UCSD-AML1 (cell line): ENCODE data around the gene RPIA.
A peak's percentile ranks its signal among the peaks of the same experiment; 100 is the strongest.
"Not testable (repeated sequence)": the region's sequence is repeated elsewhere in the genome, so short reads cannot be mapped to it uniquely, and the experiment has no call there.

Experiments used
- DNase-seq: peaks from one replicate; lab custom pipeline; 2025; ENCODE audit not compliant: unreplicated experiment; lab: John Stamatoyannopoulos, UW

RPIA gene

DNA sequence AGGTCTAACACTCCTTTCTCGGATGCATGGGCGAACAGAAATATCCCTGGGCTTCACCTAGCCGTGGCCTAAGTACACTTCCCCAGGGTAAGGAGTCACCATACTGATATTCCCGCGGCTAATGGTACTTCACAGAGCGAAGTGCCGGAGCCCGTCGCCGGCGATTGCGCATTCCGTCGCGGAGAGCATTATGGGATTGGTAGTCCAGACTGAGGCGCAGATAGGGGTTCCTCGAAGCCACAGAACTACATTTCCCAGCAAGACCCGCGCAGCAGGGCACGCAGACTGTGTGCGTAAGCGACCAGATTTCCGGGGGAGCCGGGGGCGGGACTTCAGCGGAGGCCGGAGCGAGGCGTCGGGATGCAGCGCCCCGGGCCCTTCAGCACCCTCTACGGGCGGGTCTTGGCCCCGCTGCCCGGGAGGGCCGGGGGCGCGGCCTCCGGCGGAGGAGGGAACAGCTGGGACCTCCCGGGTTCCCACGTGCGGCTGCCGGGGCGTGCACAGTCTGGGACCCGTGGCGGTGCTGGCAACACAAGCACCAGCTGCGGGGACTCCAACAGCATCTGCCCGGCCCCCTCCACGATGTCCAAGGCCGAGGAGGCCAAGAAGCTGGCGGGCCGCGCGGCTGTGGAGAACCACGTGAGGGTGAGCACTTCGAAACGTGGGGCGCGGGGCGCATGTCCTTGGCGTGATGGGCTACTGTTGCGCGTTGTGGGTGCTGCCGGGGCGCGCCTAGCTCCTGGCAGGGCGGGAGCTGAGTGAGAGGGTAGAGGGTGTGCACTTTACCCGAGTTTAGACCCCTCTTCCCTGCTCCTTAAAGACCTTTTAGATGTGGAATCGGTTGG, at the start of gene RPIA:
Gene RPIA, plus strand, starts transcription at position 335 of the 845 bp plus-strand sequence. Its CDS starts 26 bp downstream, at position 361.
- DNase-seq: peak; percentile 99

DNA sequence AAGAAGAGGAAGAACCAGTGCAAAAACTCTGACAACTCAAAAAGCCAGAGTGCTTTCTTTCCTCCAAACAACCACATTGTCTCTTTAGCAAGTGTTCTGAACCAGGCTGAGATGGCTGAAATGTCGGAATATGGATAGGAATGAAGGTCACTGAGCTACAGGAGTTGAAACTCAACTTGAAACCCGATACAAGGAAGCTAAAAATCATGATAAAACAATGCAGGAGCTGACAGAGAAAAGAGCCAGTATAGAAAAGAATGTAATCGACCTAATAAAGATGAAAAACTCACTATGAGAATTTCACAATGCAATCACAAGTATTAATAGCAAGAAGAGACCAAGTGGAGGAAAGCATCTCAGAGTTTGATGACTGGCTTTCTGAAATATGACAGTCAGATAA, 49.2 kb upstream of the RPIA start:
- DNase-seq: no peak

DNA sequence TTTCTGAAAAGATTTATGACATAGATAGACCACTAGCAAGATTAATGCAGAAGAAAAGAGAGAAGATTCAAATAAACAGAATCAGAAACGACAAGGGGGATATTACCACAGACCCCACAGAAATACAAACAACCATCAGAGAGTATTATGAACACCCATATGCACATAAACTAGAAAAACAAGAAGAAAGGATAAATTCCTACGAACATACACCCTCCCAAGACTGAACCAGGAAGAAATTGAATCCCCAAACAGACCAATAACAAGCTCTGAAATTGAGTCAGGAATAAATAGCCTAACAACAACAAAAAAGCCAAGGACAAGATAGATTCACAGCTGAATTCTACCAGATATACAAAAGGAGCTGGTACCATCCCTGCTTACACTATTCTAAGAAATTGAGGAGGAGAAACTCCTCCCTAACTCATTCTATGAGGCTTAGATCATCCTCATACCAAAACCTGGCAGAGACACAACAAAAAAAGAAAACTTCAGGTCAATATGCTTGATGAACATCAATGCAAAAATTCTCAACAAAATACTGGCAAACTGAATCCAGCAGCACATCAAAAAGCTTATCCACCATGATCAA, 46.1 kb upstream of the RPIA start:
- DNase-seq: not testable (repeated sequence)

GRCh38 chr2:88651646-88652045, 39.8 kb upstream of the RPIA start:
- DNase-seq: no peak

DNA sequence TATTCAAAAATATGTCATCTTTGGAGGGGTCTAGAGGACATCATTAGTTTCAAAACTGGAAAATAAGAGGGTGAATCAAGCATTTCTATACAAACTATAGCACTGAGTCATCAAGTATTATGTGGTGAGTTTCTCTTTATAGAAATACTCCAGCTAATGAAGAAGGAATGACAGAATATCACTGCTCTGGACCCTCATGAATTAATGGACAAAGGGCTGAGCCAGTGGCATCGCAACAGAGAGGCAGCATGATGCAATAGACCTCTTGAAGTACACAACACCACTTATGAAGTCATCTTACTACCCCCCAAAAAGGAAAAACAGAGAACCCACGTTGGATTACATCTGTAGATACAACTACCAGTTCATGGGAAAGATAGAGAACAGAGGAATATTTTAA, 36.8 kb upstream of the RPIA start:
- no peak for DNase-seq

DNA sequence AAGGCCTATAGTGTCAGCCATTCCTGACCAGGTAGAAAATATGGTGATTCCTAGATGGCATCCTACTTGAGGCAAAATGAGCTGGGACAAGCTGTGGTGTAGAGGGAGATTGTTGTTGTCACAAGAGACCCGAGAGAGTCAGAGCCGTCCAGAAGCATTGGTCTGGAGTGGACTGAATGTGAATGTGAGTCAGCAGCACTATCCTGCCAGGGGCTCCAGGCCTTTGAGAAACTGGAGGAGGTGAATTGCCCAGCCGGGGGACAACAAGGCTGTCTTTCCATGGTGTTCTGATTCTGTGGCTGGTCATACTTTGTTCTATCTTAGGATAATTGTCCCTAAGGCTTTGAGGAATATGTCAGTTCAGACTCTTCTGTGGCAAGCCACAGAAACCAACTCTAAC, 34.8 kb upstream of the RPIA start:
- no peak for DNase-seq

DNA sequence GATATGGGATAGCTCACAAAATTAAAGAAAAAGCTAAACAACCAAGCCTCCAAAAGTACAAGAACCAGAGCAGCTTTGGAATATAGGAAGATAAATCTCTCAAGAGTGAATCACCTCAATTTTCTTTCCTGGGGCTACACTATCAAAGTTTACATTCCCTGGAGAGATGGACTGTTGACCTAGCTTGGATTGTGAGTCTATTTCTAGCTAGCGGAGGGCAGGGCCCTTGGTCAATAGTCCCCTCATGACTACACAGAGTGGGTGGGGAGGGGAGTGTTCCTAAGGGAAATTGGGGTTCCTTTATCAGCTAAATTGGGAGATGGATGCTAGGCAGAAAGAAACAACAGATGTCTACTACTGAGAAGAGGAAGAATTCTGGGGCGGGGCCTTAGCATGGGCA, 34.3 kb upstream of the RPIA start:
- no peak for DNase-seq

DNA sequence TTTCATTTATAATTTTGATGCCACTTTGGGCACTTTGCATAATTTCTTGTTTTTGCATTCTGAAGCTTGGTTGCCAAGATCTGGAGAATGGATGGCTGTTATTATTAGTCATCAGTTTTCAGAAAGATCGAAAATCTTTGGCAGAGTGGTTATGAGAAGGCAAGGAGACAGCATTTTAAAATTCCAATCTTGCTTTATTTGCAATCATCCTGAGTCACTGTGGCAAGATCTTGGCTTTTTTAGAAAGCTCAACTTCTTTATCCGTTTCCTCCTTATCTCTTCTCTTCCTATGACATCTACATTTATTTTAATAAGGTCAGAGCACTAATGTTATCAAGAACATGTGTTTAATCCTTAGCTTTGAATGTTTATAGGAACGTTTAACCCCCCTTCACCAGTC, 33.1 kb upstream of the RPIA start:
- no peak for DNase-seq

DNA sequence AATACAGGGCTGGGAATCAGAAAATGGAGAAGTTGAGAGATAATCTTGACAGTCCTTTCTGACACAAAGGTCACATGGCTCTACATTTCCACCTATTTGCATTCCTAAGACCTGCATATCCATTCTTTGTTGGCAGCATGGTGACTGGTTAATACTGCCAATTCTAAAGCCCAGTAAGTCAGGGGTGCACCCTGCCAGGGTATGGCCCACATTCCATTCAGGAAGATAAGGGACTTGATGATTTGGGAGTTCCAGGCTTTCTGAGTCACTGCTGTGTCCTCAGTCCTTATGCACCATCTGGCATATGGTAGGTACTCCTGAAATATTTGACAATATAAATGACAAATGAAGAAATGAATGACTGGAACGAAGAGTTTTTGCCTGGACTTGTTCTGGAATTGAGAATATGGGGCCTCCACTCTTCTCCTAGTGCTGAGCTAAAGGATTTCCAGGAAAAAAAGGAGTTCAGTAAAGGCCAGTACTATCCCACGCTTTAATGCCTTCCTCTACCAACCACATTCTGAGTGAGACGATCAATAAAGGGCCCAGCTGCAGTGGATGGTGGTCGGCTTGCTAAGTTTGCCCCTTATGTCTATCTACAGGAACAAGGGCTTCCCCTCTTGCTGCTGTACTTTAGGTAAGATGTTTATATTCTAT, 32.5 kb upstream of the RPIA start:
- no peak for DNase-seq

GRCh38 chr2:88659538-88659915, 31.9 kb upstream of the RPIA start:
- DNase-seq: no peak

GRCh38 chr2:88660622-88661021, 30.9 kb upstream of the RPIA start:
- DNase-seq: no peak

DNA sequence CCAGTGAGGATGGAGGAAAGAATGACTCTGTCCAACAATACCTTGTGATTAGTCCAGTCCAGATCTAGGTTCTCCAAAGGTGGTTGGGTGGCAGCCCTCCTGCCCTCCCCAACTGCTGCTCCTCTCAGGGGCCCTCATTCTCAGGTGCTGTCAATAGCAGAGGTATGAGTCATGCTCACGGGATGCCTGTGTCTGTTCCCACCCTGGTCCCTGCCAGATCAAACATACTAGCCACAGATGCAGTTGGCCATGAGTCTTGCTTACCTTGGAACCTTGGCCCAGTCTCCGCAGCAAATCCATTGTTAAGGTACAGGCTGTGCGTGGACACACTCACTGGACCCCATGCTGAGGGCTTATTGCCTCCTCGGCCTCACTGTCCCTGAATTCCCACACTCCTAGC, 24.9 kb upstream of the RPIA start:
- no peak for DNase-seq

- DNase-seq: no peak
Observed at GRCh38 chr2:88667219-88667618, 24.3 kb upstream of the RPIA start.

- DNase-seq: no peak
Observed at GRCh38 chr2:88668862-88669261, 22.6 kb upstream of the RPIA start.

DNA sequence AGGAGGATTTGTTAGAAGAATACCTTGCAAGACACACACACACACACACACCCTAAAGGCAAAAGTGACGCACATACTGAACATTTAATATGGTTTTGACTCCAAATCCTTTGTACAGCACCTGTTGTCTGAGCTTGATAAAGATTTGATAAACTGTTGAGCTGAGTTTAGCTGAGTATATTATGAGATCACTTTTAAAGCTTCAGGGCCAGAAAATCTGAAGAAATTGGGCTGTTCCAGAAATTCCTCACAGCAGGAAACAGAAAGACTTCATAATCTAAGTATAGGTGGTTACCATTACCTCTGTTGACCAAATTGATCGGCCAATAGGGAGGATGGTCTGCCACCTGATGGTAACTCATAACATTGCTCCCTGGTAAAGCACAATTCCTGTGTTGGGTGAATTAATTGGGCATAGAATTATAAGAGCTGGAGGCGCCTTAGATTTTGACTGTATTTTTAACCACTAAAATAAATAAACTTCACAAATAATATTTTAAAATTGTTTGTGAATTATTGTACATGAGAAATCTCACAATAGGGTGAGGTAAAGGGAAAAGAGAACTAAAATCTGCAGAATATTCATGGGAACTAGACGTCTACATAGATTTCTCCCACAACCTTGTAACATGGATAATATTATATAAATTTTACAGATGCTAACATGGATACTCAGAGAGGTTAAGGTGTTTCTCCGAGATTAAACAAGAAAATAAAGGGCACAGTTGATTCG, 21.8 kb upstream of the RPIA start:
- no peak for DNase-seq

DNA sequence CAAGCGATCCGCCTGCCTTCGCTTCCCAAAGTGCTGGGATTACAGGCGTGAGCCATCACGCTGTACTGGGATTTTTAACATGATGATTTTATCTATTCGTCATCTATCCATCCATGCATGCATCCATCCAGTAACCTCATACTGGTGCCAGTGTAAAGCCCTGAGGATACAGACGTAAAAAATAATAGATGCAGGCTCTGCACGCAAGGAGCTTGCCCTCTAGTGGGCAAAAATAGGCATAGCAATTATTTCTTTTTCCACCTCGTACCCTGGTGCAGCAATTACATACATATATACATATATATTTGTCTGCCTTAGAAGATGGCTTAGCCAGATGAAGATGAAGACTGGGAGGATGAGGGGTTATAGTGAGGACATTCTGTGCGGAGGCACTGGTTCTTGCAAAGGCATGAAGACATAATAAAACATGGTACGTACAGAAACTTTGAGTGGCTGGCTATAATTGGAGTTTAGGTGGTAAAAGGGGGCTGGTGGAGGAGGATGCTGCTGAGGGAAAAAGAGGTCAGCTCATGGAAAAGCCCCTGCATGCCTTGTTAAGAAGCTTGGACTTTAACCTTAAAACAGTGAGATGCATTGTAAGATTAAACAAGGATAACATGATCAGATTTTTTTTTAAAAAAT, 19.6 kb upstream of the RPIA start:
- DNase-seq: no peak

DNA sequence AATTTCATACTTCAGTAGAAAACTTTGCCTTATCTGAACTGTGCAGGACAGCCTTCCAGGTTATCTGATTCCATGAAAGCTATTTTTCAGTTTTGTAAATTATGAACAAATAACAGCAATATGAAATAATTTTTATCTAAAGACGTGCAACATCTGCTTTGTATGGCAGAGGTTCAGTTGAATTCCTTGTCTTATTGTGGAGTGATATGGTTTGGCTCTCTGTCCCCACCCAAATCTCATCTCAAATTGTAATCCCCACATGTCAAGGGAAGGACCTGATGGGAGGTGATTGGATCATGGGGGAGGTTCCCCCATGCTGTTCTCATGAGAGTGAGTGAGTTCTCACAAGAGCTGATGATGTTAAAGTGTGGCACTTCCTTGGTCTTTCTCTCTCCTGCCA, 18.1 kb upstream of the RPIA start:
- no peak for DNase-seq

GRCh38 chr2:88680266-88680902, 11.1 kb upstream of the RPIA start:
- DNase-seq: no peak

GRCh38 chr2:88680916-88681315, 10.6 kb upstream of the RPIA start:
- no peak for DNase-seq

GRCh38 chr2:88683160-88684021, 8.1 kb upstream of the RPIA start:
- DNase-seq: no peak
